GM10248 (cell line): Measurements from ENCODE around the gene DDX10.

Experiments
- CTCF ChIA-PET: fragments of 300-600 bp; sonication (Branson Sonifier 250); formaldehyde crosslinking; extraction: SDS; loops from one replicate; lab custom pipeline; 2021; ENCODE audit warnings: antibody characterized with exemption; lab: Yijun Ruan, JAX
- POLR2A ChIA-PET: fragments of 350-650 bp; sonication (Branson Sonifier 250); formaldehyde crosslinking; extraction: SDS; loops from one replicate; lab custom pipeline; 2020; ENCODE audit warnings: antibody characterized with exemption; lab: Yijun Ruan, JAX
- DNase-seq: peaks from one replicate; pipeline ENCODE4 v3.0.0; 2012; ENCODE audit errors: extremely low spot score
- TF ChIP-seq, protein P1 (sequence below): IDR thresholded peaks from 2 replicates; pipeline ENCODE4 v1.5.1; 2012; ENCODE audit warnings: mild to moderate bottlenecking, low read depth; ENCODE audit errors: extremely low read depth, missing control alignments, control extremely low read depth

The DDX10 gene

DNA sequence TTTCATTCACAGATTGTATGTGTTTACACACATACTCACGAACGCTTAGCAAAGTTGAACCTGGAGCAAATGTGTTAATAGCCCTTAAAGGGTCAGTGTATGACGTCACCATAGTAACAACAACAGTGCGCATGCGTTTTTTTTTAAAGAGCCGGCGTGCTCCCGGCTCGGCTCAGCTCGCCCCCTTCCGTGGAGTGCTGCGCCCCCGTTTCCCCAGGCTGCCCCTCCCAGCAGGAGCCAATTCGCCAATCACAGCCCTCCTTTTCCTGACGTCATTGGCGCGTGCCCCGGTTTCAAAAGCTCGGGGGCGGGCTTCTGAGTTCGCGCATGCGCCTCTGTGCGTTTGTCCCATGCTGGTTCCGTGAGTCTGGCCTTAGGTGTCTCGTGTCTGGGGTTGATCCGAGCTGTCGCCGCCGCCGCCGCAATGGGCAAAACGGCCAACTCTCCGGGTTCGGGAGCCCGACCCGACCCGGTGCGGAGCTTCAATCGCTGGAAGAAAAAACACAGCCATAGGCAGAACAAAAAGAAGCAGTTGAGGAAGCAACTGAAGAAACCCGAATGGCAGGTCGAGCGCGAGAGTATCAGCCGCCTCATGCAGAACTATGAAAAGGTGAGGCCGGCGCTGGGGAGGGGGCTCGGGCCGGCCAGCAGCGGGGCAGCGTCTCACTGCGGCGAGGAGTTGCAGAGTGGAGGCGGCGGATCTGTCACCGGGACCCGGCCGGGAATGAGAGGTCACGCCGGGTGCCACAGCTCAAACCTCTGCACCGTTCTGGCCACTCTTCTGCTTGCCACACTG, at the start of gene DDX10:
TSS of gene DDX10 (plus strand) at position 340 of the 796 bp plus-strand sequence. CDS start at position 425, 85 bp downstream.
- DNase-seq: peak; percentile 97
- ChIA-PET POLR2A (interaction anchor here (0.6 kb wide), 1 partner anchor 632 kb away, joined by 3 read pairs; no protein-coding TSS in a partner anchor), CTCF (interaction anchor here (0.7 to 3.8 kb wide), 16 partner anchors 11 to 656 kb away, joined by 3 to 15 read pairs (median 4); partner anchors contain the start of genes ATM, CUL5 and NPAT)
- TF ChIP-seq, protein P1, sequence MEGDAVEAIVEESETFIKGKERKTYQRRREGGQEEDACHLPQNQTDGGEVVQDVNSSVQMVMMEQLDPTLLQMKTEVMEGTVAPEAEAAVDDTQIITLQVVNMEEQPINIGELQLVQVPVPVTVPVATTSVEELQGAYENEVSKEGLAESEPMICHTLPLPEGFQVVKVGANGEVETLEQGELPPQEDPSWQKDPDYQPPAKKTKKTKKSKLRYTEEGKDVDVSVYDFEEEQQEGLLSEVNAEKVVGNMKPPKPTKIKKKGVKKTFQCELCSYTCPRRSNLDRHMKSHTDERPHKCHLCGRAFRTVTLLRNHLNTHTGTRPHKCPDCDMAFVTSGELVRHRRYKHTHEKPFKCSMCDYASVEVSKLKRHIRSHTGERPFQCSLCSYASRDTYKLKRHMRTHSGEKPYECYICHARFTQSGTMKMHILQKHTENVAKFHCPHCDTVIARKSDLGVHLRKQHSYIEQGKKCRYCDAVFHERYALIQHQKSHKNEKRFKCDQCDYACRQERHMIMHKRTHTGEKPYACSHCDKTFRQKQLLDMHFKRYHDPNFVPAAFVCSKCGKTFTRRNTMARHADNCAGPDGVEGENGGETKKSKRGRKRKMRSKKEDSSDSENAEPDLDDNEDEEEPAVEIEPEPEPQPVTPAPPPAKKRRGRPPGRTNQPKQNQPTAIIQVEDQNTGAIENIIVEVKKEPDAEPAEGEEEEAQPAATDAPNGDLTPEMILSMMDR: no peak

DNA sequence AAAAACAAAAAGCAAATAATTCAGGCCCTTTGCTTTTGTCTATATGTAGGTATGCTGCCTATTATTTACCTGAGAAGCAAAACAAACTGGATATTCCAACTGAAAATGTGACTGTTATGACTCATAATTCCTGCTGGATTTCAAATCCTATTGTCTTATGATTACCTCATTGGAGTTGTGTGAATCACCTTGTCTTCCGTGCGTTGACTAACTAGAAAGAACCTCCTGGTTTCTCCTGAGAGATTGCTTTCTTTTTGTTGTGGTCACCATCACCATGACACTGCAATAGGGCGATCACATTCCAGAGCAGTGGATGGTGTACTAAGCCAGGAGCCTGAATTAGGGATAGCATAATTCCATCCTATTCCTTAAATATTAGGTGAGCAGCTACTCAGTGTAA, 48.3 kb upstream of the DDX10 start:
- CTCF ChIA-PET: interaction anchor here (1.1 to 2.4 kb wide), 9 partner anchors 8 to 53 kb away, joined by 3 to 8 read pairs (median 4); partner anchors contain the start of gene EXPH5
- POLR2A ChIA-PET: no interaction called here
- DNase-seq: no peak

DNA sequence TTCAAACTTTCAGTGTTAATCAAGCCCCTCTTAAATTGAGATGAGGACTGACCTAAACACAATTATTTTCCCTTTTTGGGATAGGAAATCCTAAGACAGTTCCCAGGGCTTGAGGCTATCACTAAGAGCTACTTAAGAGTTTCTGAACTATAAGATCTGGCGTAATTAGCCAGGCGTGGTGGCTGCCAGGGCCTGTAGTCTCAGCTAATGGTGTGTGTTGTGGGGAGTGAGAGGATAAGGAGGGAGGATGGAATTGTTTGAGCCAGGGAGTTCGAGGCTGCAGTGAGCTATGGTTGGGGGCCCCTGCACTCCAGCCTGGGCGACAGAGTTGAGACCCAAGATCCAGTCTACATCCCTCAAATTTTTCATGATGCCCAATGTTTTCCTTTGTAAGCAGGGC, 47.8 kb upstream of the DDX10 start:
- TF ChIP-seq, protein P1: no peak
- no peak for DNase-seq
- ChIA-PET CTCF (interaction anchor here (1.2 to 2.4 kb wide), 8 partner anchors 9 to 54 kb away, joined by 3 to 8 read pairs (median 4); partner anchors contain the start of gene EXPH5), POLR2A (no interaction called here)

More for the DNA sequence above, 48.3 kb upstream of the DDX10 start:
- TF ChIP-seq, protein P1: no peak

DNA sequence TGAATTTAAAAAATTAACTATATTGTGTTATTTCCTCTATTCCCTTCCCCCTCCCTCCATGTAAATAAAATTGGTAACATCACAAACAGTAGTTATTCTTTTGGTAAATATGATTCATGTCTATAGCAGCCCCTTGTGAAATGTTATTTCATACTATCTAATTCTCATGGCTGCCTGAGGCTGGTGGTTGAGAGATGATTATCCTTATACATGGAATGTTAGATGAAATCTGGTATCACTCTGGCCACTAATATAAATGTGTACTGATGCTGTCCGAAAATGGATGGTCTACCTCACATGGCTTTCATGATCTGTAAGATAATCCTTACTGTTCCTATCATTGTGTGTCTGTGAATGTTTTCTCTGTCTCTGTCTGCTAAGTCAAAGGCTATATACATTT, 46.3 kb upstream of the DDX10 start:
- TF ChIP-seq, protein P1: no peak
- CTCF ChIA-PET: interaction anchor here (0.5 to 2.4 kb wide), 2 partner anchors 10 to 13 kb away, joined by 3 to 8 read pairs; no protein-coding TSS in a partner anchor
- DNase-seq: no peak
- POLR2A ChIA-PET: no interaction called here

DNA sequence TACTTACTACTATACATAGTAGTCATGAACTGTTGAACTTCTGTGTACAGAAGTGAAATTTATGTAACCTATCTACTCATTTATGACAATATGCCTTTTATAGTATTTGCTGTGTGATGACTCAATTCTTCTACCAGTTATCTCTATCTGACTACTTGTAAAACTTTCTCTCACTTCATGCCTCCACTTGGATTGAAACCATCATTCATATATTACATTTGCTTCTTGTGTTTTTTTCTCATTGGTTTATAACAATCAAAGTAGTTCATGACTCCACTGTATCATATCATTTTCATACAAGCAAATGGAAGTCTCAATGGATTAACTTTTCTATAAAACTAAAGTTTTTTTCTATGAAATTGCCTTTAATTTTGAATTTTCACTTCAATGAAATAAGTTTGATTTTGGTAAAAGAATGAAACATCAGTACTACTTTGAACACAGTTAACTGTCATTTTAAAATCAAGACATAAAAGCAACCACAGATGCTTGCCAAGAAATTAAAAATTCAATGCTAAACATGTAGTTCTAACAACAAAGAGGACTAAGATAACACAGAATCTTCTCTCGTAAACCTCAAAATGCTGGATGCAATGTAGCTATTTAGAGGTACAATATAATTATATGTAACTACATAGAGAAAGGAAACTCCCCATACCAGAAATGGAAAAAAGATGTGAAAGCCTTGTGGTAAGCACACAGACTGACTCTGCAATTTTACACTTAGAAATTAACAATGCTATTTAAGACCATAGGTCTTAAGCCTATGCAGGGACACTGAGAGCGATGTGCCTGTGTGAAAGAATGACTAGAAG, 43.7 kb upstream of the DDX10 start:
- TF ChIP-seq, protein P1: no peak
- ChIA-PET POLR2A (no interaction called here), CTCF (interaction anchor here (0.5 to 3.8 kb wide), 7 partner anchors 10 to 40 kb away, joined by 3 to 21 read pairs (median 4); no protein-coding TSS in a partner anchor)
- peak; percentile 55 for DNase-seq

DNA sequence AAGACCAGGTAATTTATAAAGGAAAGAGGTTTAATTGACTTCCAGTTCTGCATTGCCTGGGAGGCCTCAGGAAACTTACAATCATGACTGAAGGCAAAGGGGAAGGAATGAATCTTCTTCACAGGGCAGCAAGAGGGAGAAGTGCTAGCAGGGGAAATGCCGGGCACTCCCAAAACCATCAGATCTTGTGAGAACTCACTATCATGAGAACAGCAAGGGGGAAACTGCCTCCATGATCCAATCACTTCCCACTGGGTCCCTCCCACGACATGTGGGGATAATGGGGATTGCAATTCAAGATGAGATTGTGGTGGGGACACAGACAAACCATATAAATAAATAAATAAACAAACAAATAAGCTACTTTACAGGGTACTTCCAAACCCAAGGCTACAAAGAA, 42.5 kb upstream of the DDX10 start:
- POLR2A ChIA-PET: no interaction called here
- CTCF ChIA-PET: interaction anchor here (1.2 to 3.8 kb wide), 4 partner anchors 9 to 34 kb away, joined by 4 to 21 read pairs (median 12); no protein-coding TSS in a partner anchor
- TF ChIP-seq, protein P1: no peak
- DNase-seq: no peak
